ENCODE data around the gene NWD2. TPM values are rescaled to one million over a fixed set of nuclear protein-coding genes. Genes with fewer than 3 reads are reported as not detected.

The NWD2 gene
- total RNA-seq, 4 donors from 2014 or later: not detected

DNA sequence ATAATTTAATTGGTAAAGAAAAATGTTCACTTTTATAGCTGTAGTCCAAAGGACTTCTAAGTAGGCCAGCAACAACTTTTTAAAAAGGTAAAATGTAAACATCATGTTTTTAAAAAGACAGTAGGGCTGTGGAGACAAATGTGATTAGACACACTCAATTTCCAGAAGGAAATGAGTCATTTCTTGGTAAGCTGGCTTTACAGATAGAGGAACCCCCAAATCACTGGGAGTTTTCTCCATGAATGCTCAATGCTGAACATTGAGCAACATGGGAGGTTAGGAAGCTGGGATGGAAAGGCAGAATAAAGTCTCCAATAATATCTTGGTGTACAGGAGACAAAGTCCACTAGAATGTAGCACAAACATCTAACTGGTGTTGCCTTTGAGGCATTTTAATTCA lies 121.3 kb downstream of the NWD2 start:
- DNase-seq (no peak), ATAC-seq (no peak)
- intact Hi-C loops (cut with DNase I; ENCODE audit: low total_unique reads) (no loop called here), in situ Hi-C loops (cut with MboI; ENCODE audit: low sequenced_read_pairs in 4 of 4) (no loop called here)
- Histone ChIP-seq H3K36me3 (no peaks in the 10 kb centered on the region), H3K27me3 (no peaks in the 10 kb centered on the region), H3K27ac (no peak overlapping the region), H3K9me3 (no peaks in the 10 kb centered on the region), H3K4me1 (no peaks in the 10 kb centered on the region), H3K4me3 (no peak overlapping the region)
- TF ChIP-seq, protein P1, sequence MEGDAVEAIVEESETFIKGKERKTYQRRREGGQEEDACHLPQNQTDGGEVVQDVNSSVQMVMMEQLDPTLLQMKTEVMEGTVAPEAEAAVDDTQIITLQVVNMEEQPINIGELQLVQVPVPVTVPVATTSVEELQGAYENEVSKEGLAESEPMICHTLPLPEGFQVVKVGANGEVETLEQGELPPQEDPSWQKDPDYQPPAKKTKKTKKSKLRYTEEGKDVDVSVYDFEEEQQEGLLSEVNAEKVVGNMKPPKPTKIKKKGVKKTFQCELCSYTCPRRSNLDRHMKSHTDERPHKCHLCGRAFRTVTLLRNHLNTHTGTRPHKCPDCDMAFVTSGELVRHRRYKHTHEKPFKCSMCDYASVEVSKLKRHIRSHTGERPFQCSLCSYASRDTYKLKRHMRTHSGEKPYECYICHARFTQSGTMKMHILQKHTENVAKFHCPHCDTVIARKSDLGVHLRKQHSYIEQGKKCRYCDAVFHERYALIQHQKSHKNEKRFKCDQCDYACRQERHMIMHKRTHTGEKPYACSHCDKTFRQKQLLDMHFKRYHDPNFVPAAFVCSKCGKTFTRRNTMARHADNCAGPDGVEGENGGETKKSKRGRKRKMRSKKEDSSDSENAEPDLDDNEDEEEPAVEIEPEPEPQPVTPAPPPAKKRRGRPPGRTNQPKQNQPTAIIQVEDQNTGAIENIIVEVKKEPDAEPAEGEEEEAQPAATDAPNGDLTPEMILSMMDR (IDR thresholded peaks at IDR 0.05 in 4 of 5, conservative IDR thresholded peaks at IDR 0.05 in 1 of 5): no peak
- TF ChIP-seq POLR2A (IDR thresholded peaks at IDR 0.05): no peak

GRCh38 chr4:37367901-37368300 lies 123.4 kb downstream of the NWD2 start:
- Histone ChIP-seq H3K4me1 (no peaks in the 10 kb centered on the region), H3K4me3 (no peak overlapping the region), H3K27ac (no peak overlapping the region), H3K9me3 (no peaks in the 10 kb centered on the region), H3K36me3 (no peaks in the 10 kb centered on the region), H3K27me3 (no peaks in the 10 kb centered on the region)
- no peak for DNase-seq
- in situ Hi-C loops (cut with MboI; ENCODE audit: low sequenced_read_pairs in 4 of 4): no loop called here
- TF ChIP-seq POLR2A (IDR thresholded peaks at IDR 0.05): no peak
- TF ChIP-seq, protein P1 (IDR thresholded peaks at IDR 0.05 in 4 of 5, conservative IDR thresholded peaks at IDR 0.05 in 1 of 5): no peak
- intact Hi-C loops (cut with DNase I; ENCODE audit: low total_unique reads): no loop called here
- no peak for ATAC-seq

- ATAC-seq: no peak
- Histone ChIP-seq H3K9me3 (no peaks in the 10 kb centered on the region), H3K4me1 (no peaks in the 10 kb centered on the region), H3K27me3 (no peaks in the 10 kb centered on the region), H3K4me3 (no peak overlapping the region), H3K27ac (no peak overlapping the region), H3K36me3 (no peaks in the 10 kb centered on the region)
- TF ChIP-seq, protein P1 (IDR thresholded peaks at IDR 0.05 in 4 of 5, conservative IDR thresholded peaks at IDR 0.05 in 1 of 5): no peak
- no peak for TF ChIP-seq POLR2A (IDR thresholded peaks at IDR 0.05)
- intact Hi-C loops (cut with DNase I; ENCODE audit: low total_unique reads): no loop called here
- DNase-seq: no peak
- in situ Hi-C loops (cut with MboI; ENCODE audit: low sequenced_read_pairs in 4 of 4): no loop called here
These were observed 125.5 kb downstream of the NWD2 start for GRCh38 chr4:37370052-37370451.

GRCh38 chr4:37381040-37381668 lies 136.6 kb downstream of the NWD2 start:
- H3K27me3 ChIP-seq: no peaks in the 10 kb centered on the region
- TF ChIP-seq, protein P1 (IDR thresholded peaks at IDR 0.05 in 4 of 5, conservative IDR thresholded peaks at IDR 0.05 in 1 of 5): no peak
- no peak for TF ChIP-seq POLR2A (IDR thresholded peaks at IDR 0.05)
- ATAC-seq: no peak
- H3K4me3 ChIP-seq: no peak overlapping the region
- intact Hi-C loops (cut with DNase I; ENCODE audit: low total_unique reads) (no loop called here), in situ Hi-C loops (cut with MboI; ENCODE audit: low sequenced_read_pairs in 4 of 4) (no loop called here)
- no peaks in the 10 kb centered on the region for H3K36me3 ChIP-seq
- no peak for DNase-seq
- H3K4me1 ChIP-seq: no peaks in the 10 kb centered on the region
- no peak overlapping the region for H3K27ac ChIP-seq
- no peaks in the 10 kb centered on the region for H3K9me3 ChIP-seq

Data from gastrocnemius medialis (tissue), 4 donors.